HFF-Myc (cell line): ENCODE measurements around the gene HAUS3.
"Not testable (repeated sequence)": the region's sequence is repeated elsewhere in the genome, so short reads cannot be mapped to it uniquely, and the experiment has no call there.

ENCODE experiments used
- DNase-seq: peaks from one replicate; pipeline ENCODE4 v3.0.0-alpha.2; 2011; ENCODE audit warnings: low read depth; ENCODE audit errors: extremely low read depth
- H3K4me3 ChIP-seq: replicated peaks from 2 replicates; pipeline ENCODE4 v1.5.1; 2011; ENCODE audit warnings: low read depth, mild to moderate bottlenecking, control low read depth, low read length
- CTCF ChIP-seq: IDR thresholded peaks from 2 replicates; pipeline ENCODE4 v1.5.1; 2012; ENCODE audit warnings: mild to moderate bottlenecking, low read depth, low read length, control low read depth; ENCODE audit errors: missing control alignments

Gene HAUS3

GRCh38 chr4:2217726-2218125, 24.2 kb downstream of the HAUS3 start:
- peak; percentile 15 for DNase-seq
- TF ChIP-seq CTCF: no peak
- H3K4me3 ChIP-seq: no peak overlapping the region

- no peak for TF ChIP-seq CTCF
- DNase-seq: no peak
- no peak overlapping the region for H3K4me3 ChIP-seq
Observed at GRCh38 chr4:2212831-2213230, 29.1 kb downstream of the HAUS3 start.

- H3K4me3 ChIP-seq, DNase-seq: not testable (repeated sequence)
Observed at GRCh38 chr4:2202789-2203188, 39.1 kb downstream of the HAUS3 start.

GRCh38 chr4:2194496-2194895, 47.4 kb downstream of the HAUS3 start:
- DNase-seq: no peak
- TF ChIP-seq CTCF: no peak
- no peak overlapping the region for H3K4me3 ChIP-seq

- H3K4me3 ChIP-seq: no peak overlapping the region
- no peak for TF ChIP-seq CTCF
- DNase-seq: no peak
Observed at GRCh38 chr4:2193326-2193725, 48.6 kb downstream of the HAUS3 start.

GRCh38 chr4:2186865-2187172, 55.1 kb downstream of the HAUS3 start:
- no peak overlapping the region for H3K4me3 ChIP-seq

GRCh38 chr4:2186133-2186864, 55.6 kb downstream of the HAUS3 start:
- TF ChIP-seq CTCF: peak; percentile 41
- DNase-seq: no peak
- no peak overlapping the region for H3K4me3 ChIP-seq

More at GRCh38 chr4:2186865-2187172, 55.1 kb downstream of the HAUS3 start:
- no peak for TF ChIP-seq CTCF
- no peak for DNase-seq
